Mucosa of stomach (tissue), 1 donor: ENCODE data around the gene CCDC61.

Experiments used
- H3K27me3 ChIP-seq: one replicate; pipeline ENCODE4 v1.7.0; 2013; ENCODE audit warnings: mild to moderate bottlenecking, low read length; ENCODE audit not compliant: control insufficient read depth, insufficient read depth
- H3K36me3 ChIP-seq: one replicate; pipeline ENCODE4 v1.7.0; 2013; ENCODE audit warnings: low read length; ENCODE audit not compliant: control insufficient read depth, insufficient read depth
- H3K4me1 ChIP-seq: one replicate; pipeline ENCODE4 v1.7.0; 2013; ENCODE audit warnings: mild to moderate bottlenecking, low read length; ENCODE audit not compliant: control insufficient read depth, insufficient read depth
- H3K4me3 ChIP-seq: one replicate; pipeline ENCODE4 v1.7.0; 2013; ENCODE audit warnings: low read length
- H3K9ac ChIP-seq: one replicate; pipeline ENCODE4 v1.7.0; 2013; ENCODE audit warnings: mild to moderate bottlenecking, low read length, moderate library complexity
- H3K9me3 ChIP-seq: one replicate; pipeline ENCODE4 v1.7.0; 2013; ENCODE audit warnings: mild to moderate bottlenecking, low read length, moderate library complexity; ENCODE audit not compliant: control insufficient read depth
- donor health status: Pancreatic carcinoma.

The CCDC61 gene, protein sequence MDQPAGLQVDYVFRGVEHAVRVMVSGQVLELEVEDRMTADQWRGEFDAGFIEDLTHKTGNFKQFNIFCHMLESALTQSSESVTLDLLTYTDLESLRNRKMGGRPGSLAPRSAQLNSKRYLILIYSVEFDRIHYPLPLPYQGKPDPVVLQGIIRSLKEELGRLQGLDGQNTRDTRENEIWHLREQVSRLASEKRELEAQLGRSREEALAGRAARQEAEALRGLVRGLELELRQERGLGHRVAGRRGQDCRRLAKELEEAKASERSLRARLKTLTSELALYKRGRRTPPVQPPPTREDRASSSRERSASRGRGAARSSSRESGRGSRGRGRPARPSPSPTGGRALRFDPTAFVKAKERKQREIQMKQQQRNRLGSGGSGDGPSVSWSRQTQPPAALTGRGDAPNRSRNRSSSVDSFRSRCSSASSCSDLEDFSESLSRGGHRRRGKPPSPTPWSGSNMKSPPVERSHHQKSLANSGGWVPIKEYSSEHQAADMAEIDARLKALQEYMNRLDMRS

DNA sequence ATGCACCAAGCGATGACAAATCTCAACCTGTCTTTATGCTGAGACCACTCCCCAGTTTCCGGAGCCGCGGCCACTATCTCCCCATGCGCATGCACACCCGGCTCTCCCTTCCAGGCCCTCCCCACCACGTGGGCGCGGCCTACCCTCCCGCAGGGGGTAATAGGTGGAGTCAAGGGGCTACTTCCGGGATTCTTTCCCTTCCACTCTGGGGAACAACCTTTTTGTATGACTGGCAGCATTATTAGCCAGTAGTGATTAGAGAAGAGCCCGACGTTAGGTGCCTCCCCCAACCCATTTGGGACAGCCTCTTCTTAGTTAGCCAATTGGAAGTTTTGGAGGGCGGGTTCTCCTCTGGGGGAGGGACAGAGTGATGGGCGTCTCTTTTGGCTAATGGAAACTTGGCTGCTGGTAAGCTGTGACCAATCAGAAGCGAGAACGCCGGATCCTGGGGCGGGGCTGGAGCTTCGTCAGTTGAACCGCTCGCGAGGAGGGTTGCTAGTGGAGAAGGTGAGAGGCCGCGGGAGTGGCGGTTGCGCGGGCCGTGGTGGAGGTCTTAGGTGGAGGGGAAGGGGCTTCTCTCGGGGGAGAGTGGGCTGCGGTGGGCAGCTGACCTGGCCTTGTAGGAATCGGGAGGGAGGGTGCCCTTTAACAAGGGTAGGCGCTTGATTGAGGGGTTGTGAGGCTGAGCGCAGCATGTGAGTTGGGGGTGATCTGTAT is at the start of gene CCDC61:
CCDC61 (plus strand) TSS at position 470 of the 717 bp plus-strand sequence. CDS start 7,552 bp downstream, outside the sequence.
- Histone ChIP-seq H3K9me3 (no peaks in the 10 kb centered on the region), H3K4me3 (peak within 1 kb of the TSS; percentile 89), H3K27me3 (peaks cover 5% of the 10 kb centered on the region), H3K4me1 (peaks cover 13% of the 10 kb centered on the region), H3K36me3 (no peaks in the 10 kb centered on the region), H3K9ac (peak within 1 kb of the TSS; percentile 86)

- Histone ChIP-seq H3K9ac (no peak overlapping the region), H3K27me3 (no peaks in the 10 kb centered on the region), H3K36me3 (no peaks in the 10 kb centered on the region), H3K4me3 (no peak overlapping the region), H3K9me3 (no peaks in the 10 kb centered on the region), H3K4me1 (no peaks in the 10 kb centered on the region)
Observed at GRCh38 chr19:45947926-45948325, 47.3 kb upstream of the CCDC61 start.

GRCh38 chr19:45952341-45952685 is 43.0 kb upstream of the CCDC61 start:
- no peak overlapping the region for H3K4me3 ChIP-seq
- no peak overlapping the region for H3K9ac ChIP-seq
- H3K27me3 ChIP-seq, result no peaks in the 10 kb centered on the region
- peaks cover 3% of the 10 kb centered on the region for H3K9me3 ChIP-seq
- H3K4me1 ChIP-seq, result no peaks in the 10 kb centered on the region
- H3K36me3 ChIP-seq, result no peaks in the 10 kb centered on the region

DNA sequence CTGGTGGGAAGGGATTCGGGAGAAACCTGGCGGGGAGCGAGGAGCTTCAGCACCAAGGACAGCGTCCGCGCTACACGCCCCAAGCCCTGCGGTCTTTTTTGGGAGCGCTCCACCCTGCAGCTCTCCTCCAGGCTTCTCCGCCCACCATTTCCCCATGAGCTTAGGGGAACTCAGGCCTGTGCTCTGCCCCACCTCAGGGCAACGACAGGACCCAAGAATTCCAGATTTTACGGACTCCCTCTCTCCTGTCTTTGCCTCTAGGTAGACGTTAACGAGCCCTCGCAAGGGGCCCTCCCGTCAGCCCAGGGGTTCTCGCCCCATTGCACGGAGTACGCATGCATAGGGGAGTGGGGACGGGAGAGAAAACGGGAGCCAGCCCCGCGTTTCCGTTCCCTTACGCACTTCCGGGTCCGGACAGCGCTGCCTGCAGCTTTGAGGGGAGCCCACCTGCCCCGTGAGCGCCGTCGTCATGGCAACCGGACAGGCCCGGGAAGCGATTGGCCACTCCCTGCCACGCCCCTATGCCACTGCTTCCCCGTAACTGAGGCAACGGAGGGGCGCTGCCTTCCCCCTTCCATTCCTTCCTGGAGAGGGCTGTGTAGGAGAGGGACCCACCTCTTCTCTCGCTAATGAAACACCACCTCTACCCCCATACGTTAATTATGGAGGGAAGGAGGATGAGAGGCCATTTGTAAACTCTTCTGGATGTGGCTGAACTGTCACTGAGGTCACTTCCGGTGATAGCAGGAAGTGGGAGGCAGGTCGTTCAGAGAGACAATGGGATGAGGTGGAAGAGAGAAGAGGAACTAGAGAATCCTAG is 42.4 kb upstream of the CCDC61 start:
- Histone ChIP-seq H3K9ac (no peak overlapping the region), H3K4me1 (no peaks in the 10 kb centered on the region), H3K9me3 (peaks cover 3% of the 10 kb centered on the region), H3K27me3 (no peaks in the 10 kb centered on the region), H3K4me3 (no peak overlapping the region), H3K36me3 (no peaks in the 10 kb centered on the region)

DNA sequence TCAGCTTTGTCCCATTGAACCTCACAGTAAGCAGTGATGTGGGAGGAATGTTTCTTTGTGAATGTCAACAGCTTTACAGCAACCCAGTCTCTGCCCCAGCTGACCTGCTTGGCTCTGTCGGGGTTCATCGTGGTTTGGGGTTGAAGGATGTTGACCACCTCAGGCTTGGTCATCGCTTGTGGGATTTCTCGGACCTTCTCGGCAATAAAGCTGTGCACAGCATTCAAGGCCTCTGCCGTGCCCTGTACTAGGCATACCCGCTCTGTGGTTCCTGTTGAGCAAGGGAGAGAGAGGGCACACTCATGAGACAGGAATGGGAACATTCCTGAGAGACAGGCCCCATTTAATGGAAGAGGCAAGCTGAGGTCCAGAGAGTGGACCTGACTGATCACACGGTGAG is 41.6 kb upstream of the CCDC61 start:
- H3K36me3 ChIP-seq, result no peaks in the 10 kb centered on the region
- peaks cover 3% of the 10 kb centered on the region for H3K9me3 ChIP-seq
- H3K27me3 ChIP-seq, result no peaks in the 10 kb centered on the region
- no peak overlapping the region for H3K4me3 ChIP-seq
- H3K4me1 ChIP-seq, result no peaks in the 10 kb centered on the region
- H3K9ac ChIP-seq, result no peak overlapping the region

- H3K36me3 ChIP-seq, result no peaks in the 10 kb centered on the region
- H3K9ac ChIP-seq, result no peak overlapping the region
- H3K4me1 ChIP-seq, result no peaks in the 10 kb centered on the region
- no peak overlapping the region for H3K4me3 ChIP-seq
- peaks cover 3% of the 10 kb centered on the region for H3K9me3 ChIP-seq
- H3K27me3 ChIP-seq, result no peaks in the 10 kb centered on the region
Observed at GRCh38 chr19:45954156-45954555, 41.1 kb upstream of the CCDC61 start.

- Histone ChIP-seq H3K36me3 (no peaks in the 10 kb centered on the region), H3K27me3 (peaks cover 3% of the 10 kb centered on the region), H3K4me3 (no peak overlapping the region), H3K9ac (no peak overlapping the region), H3K9me3 (peaks cover 3% of the 10 kb centered on the region), H3K4me1 (no peaks in the 10 kb centered on the region)
Observed at GRCh38 chr19:45955905-45956608, 39.2 kb upstream of the CCDC61 start.

DNA sequence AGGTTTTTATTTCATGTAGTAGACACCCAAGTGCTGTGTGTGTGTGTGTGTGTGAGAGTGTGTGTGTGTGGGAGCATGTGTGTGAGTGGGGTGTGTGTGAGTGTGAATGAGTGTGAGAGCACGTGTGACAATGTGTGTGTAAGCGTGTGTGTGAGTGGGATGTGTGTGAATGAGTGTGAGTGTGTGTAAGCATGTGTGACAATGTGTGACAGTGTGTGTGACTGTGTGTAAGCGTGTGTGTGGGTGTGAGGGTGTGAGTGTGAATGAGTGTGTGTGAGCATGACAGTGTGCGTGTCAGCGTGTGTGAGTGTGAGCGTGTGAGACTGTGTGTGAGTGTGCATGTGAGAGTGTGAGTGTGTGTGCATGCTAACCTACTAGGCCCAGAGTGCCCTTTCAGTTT is 36.9 kb upstream of the CCDC61 start:
- no peaks in the 10 kb centered on the region for H3K36me3 ChIP-seq
- peaks cover 3% of the 10 kb centered on the region for H3K9me3 ChIP-seq
- H3K9ac ChIP-seq, result no peak overlapping the region
- H3K4me3 ChIP-seq, result no peak overlapping the region
- no peaks in the 10 kb centered on the region for H3K4me1 ChIP-seq
- peaks cover 6% of the 10 kb centered on the region for H3K27me3 ChIP-seq

GRCh38 chr19:45958769-45959516 is 36.3 kb upstream of the CCDC61 start:
- Histone ChIP-seq H3K36me3 (no peaks in the 10 kb centered on the region), H3K4me1 (no peaks in the 10 kb centered on the region), H3K9ac (no peak overlapping the region), H3K4me3 (no peak overlapping the region), H3K27me3 (peaks cover 6% of the 10 kb centered on the region), H3K9me3 (no peaks in the 10 kb centered on the region)

GRCh38 chr19:45959517-45960025 is 35.7 kb upstream of the CCDC61 start:
- no peaks in the 10 kb centered on the region for H3K9me3 ChIP-seq
- H3K9ac ChIP-seq, result no peak overlapping the region
- no peaks in the 10 kb centered on the region for H3K4me1 ChIP-seq
- peaks cover 6% of the 10 kb centered on the region for H3K27me3 ChIP-seq
- H3K4me3 ChIP-seq, result no peak overlapping the region
- H3K36me3 ChIP-seq, result no peaks in the 10 kb centered on the region
